ENCODE data around the gene DICER1. TPM values are rescaled to one million over a fixed set of nuclear protein-coding genes. Genes with fewer than 3 reads are reported as not detected.
"Not testable (repeated sequence)": the region's sequence is repeated elsewhere in the genome, so short reads cannot be mapped to it uniquely, and the experiment has no call there.

Gene DICER1
- total and polyA plus RNA-seq, 7 donors, result 7.2 to 41.5 (median 30.7) TPM

DNA sequence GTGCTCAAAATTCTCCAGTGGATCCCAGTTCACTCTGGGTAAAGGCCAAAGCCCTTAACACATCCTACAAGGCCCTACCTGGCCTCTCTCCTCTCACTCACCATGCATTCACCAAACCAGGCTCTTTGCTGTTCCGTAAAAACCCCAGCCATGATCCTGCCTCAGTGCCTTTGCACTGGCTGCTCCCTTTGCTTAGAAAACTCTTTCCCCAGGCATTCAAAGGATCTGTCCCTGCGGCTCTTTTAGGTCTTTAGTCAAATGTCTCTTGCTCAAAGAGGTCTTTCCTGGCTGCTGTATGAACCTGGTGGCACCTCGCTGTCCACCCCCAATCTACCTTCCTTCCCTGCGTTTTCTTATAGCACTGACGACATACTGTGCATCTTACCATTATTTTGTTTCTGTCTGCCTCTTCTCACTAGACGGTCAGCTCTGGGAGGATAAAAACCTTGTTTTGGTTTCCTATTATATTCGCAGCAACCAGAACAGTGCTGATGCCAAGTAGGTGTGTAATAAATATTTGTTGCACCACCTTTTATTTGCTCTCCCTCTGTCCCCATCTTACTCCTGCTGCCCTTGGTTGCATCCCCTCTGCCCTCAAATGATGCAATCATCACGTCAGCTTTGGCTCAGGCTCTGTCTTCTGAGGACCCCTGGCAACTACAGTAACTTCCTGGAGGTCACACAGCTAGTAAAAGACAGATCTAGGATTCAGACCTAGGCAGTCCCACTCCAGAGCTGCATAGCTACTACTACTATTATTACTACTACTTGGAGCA lies 23.8 kb upstream of the DICER1 start:
- TF ChIP-seq, protein P1, sequence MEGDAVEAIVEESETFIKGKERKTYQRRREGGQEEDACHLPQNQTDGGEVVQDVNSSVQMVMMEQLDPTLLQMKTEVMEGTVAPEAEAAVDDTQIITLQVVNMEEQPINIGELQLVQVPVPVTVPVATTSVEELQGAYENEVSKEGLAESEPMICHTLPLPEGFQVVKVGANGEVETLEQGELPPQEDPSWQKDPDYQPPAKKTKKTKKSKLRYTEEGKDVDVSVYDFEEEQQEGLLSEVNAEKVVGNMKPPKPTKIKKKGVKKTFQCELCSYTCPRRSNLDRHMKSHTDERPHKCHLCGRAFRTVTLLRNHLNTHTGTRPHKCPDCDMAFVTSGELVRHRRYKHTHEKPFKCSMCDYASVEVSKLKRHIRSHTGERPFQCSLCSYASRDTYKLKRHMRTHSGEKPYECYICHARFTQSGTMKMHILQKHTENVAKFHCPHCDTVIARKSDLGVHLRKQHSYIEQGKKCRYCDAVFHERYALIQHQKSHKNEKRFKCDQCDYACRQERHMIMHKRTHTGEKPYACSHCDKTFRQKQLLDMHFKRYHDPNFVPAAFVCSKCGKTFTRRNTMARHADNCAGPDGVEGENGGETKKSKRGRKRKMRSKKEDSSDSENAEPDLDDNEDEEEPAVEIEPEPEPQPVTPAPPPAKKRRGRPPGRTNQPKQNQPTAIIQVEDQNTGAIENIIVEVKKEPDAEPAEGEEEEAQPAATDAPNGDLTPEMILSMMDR (IDR thresholded peaks at IDR 0.05), result no peak
- H3K27ac ChIP-seq, result no peak overlapping the region
- intact Hi-C loops (cut with DNase I), result no loop called here
- peaks cover 13% of the 10 kb centered on the region for H3K4me1 ChIP-seq
- H3K4me3 ChIP-seq, result no peak overlapping the region
- no peaks in the 10 kb centered on the region for H3K27me3 ChIP-seq (ENCODE audit: insufficient read depth in 3 of 3, low read length in 2 of 3)
- no peak for ATAC-seq
- WGBS, 3 donors, result 84 to 85% (median 84%) methylated on average over 8 of the region's 8 CpGs
- peaks cover 0 to 13% of the 10 kb centered on the region in 2 donors for H3K36me3 ChIP-seq (ENCODE audit: insufficient read depth in 1 of 2, low read depth in 1 of 2)
- DNase-seq, result no peak
- H3K9me3 ChIP-seq, result no peaks in the 10 kb centered on the region

DNA sequence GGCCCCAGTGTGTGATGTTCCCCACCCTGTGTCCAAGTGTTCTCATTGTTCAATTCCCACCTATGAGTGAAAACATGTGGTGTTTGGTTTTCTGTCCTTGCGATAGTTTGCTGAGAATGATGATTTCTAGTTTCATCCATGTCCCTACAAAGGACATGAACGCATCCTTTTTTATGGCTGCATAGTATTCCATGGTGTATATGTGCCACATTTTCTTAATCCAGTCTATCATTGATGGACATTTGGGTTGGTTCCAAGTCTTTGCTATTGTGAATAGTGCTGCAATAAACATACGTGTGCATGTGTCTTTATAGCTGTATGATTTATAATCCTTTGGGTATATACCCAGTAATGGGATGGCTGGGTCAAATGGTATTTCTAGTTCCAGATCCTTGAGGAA lies 18.3 kb upstream of the DICER1 start:
- H3K9me3 ChIP-seq; DNase-seq; intact Hi-C loops (cut with DNase I); H3K27me3 ChIP-seq (ENCODE audit: insufficient read depth in 3 of 3, low read length in 2 of 3); H3K4me1 ChIP-seq; ATAC-seq; H3K4me3 ChIP-seq; H3K27ac ChIP-seq: not testable (repeated sequence)
- WGBS, 3 donors, result 91 to 96% (median 94%) methylated on average over 3 of the region's 3 CpGs
- peaks cover 0 to 12% of the 10 kb centered on the region in 2 donors for H3K36me3 ChIP-seq (ENCODE audit: insufficient read depth in 1 of 2, low read depth in 1 of 2)

DNA sequence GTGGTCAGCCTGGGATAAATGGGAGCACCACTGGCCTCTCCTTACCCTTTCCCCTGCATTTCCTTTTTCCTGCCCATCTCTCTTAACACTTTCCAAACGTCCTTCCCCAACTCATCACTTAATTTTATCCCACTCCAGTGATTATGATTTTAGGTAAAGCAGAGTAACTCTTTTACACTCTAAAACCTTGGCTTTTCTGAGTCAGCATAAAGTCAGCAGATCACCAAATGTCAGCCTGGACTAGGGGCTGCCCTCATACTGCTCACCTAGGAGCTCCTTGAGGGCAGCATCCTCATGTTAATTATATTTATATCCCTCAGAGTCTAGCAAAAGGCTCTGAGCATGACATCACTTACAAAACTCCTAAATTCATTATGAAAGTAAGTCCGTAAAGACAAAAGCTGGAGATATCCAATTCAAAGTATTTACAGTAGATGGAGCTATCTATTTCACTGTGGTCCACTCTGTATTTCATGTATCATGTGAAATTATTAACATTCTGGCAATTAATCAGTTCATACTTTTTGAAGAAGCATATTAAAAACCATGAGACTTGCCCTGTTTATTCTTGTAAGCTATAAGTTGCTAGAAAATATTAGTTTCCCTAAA lies 17.0 kb upstream of the DICER1 start:
- no peak for ATAC-seq

DNA sequence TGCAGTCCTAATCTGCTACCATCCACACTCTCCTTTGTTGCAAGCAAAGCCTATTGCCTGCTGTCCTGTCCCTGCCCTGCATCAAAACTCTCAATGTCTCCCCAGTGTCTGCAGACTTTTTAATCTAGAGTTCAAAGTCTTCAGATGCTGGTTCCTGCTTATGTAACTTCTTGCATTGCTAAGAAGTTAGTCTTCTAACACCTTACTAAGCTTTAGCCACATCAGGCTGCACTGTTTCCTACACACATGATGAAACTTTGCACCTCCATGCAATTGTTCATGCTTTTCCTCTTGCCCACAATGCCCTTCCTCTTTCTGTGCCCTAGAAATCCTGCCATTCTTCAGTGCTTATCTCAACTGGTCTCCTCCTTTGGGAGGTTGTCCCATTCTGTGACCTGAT lies 16.2 kb upstream of the DICER1 start:
- no peak for ATAC-seq
- no peak overlapping the region for H3K4me3 ChIP-seq
- intact Hi-C loops (cut with DNase I), result no loop called here

More for the DNA sequence above, 17.0 kb upstream of the DICER1 start:
- Histone ChIP-seq H3K4me1 (no peaks in the 10 kb centered on the region), H3K4me3 (no peak overlapping the region), H3K27me3 (ENCODE audit: insufficient read depth in 3 of 3, low read length in 2 of 3) (no peaks in the 10 kb centered on the region), H3K9me3 (no peaks in the 10 kb centered on the region), H3K36me3 (ENCODE audit: insufficient read depth in 1 of 2, low read depth in 1 of 2) (no peaks in the 10 kb centered on the region), H3K27ac (no peak overlapping the region)
- TF ChIP-seq, protein P1 (IDR thresholded peaks at IDR 0.05), result no peak
- no peak for DNase-seq
- intact Hi-C loops (cut with DNase I), result no loop called here
- WGBS, 3 donors, result 36 to 59% (median 49%) methylated on average over 2 of the region's 2 CpGs

DNA sequence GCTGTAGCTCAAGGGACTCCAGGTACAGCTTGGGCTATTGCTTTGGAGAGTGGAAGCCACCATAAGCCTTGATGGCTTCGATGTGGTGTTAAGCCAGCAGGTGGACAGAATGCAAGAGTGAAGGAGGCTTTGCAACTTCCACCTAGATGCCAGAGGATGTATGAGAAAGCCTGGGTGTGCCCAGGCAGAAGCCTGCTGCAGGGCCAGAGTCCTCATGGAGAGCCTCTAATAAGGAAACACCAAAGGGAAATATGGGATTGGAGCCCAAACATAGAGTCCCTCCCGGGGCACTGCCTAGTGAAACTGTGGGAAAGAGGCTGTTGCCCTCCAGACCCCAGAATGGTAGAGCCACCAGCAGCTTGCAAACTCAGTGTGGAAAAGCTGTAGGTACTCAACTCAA lies 9.8 kb upstream of the DICER1 start:
- no peaks in the 10 kb centered on the region for H3K36me3 ChIP-seq (ENCODE audit: insufficient read depth in 1 of 2, low read depth in 1 of 2)
- H3K27me3 ChIP-seq (ENCODE audit: insufficient read depth in 3 of 3, low read length in 2 of 3), result no peaks in the 10 kb centered on the region
- no peak overlapping the region for H3K27ac ChIP-seq
- TF ChIP-seq, protein P1 (IDR thresholded peaks at IDR 0.05), result no peak
- no peak for DNase-seq
- intact Hi-C loops (cut with DNase I), result loop anchor here in 1 of 2 donors (10.0 kb wide), 1 partner anchor 268 kb away; no protein-coding TSS in a partner anchor
- no peaks in the 10 kb centered on the region for H3K4me1 ChIP-seq
- no peak overlapping the region for H3K4me3 ChIP-seq
- WGBS, 3 donors, result 89 to 94% (median 92%) methylated on average over 2 of the region's 2 CpGs
- no peaks in the 10 kb centered on the region for H3K9me3 ChIP-seq
- ATAC-seq, result no peak

More for the DNA sequence above, 16.2 kb upstream of the DICER1 start:
- no peak for DNase-seq
- no peaks in the 10 kb centered on the region for H3K36me3 ChIP-seq (ENCODE audit: insufficient read depth in 1 of 2, low read depth in 1 of 2)
- H3K4me1 ChIP-seq, result no peaks in the 10 kb centered on the region
- no peak overlapping the region for H3K27ac ChIP-seq
- H3K27me3 ChIP-seq (ENCODE audit: insufficient read depth in 3 of 3, low read length in 2 of 3), result no peaks in the 10 kb centered on the region
- no peaks in the 10 kb centered on the region for H3K9me3 ChIP-seq
- TF ChIP-seq, protein P1 (IDR thresholded peaks at IDR 0.05), result no peak

All from psoas muscle (tissue), 8 donors.